Tibial nerve (tissue), 4 donors: Measurements from ENCODE around the gene CYTH3. TPM values are rescaled to one million over a fixed set of nuclear protein-coding genes. Genes with fewer than 3 reads are reported as not detected.

ENCODE experiments used
- DNase-seq, 2 donors: peaks; one replicate each; pipeline ENCODE4 v3.0.0-alpha.2; 2019; ENCODE audit warnings: low spot score in 2 of 2
- H3K27ac ChIP-seq, 4 donors: fragments of 200-600 bp; sonication (generic) in 3 of 4; one replicate each; pipeline ENCODE4 v1.5.1; 2017 to 2019; ENCODE audit warnings: mild to moderate bottlenecking in 1 of 4
- H3K27me3 ChIP-seq, 2 donors: fragments of 200-600 bp; sonication (generic) in 1 of 2; one replicate each; pipeline versions ENCODE4 v1.5.1 to v1.6.0; 2017 to 2019
- H3K36me3 ChIP-seq, 3 donors: fragments of 200-600 bp; sonication (generic); one replicate each; pipeline ENCODE4 v1.5.1; 2018 to 2019
- H3K4me1 ChIP-seq, 4 donors: fragments of 200-600 bp; sonication (generic) in 3 of 4; one replicate each; pipeline ENCODE4 v1.5.1; 2017 to 2019
- H3K4me3 ChIP-seq, 4 donors: fragments of 200-600 bp; sonication (generic) in 3 of 4; one replicate each; pipeline ENCODE4 v1.5.1; 2017 to 2019; ENCODE audit warnings: mild to moderate bottlenecking in 1 of 4, moderate library complexity in 1 of 4
- H3K9me3 ChIP-seq, 4 donors: fragments of 200-600 bp; sonication (generic) in 3 of 4; one replicate each; pipeline ENCODE4 v1.5.1; 2017 to 2019
- EP300 ChIP-seq, 2 donors: sonication (generic); formaldehyde crosslinking; IDR thresholded peaks; one replicate each; pipeline ENCODE4 v1.6.1; 2017; ENCODE audit warnings: antibody characterized with exemption in 2 of 2, mild to moderate bottlenecking in 1 of 2
- POLR2A ChIP-seq, 2 donors: fragments of 450-650 bp; IDR thresholded peaks; one replicate each; pipeline ENCODE4 v1.6.1; 2017; ENCODE audit warnings: antibody characterized with exemption in 2 of 2, mild to moderate bottlenecking in 2 of 2, moderate library complexity in 2 of 2
- WGBS, 2 donors: methylation state at CpG; one replicate each; pipeline ENCODE4 v1.1.5; 2018; 5-methylcytosine and 5-hydroxymethylcytosine counted together
- total RNA-seq, 4 donors: library from RNA; depleted of rRNA; stranded (reverse); fragments of >200 nt; gene quantifications; one replicate each; pipeline ENCODE4 v1.1.0, GENCODE V29; 2016
- TF ChIP-seq, protein P1 (sequence below), 5 experiments: fragments of 200-600 bp in 3 of 5; fragments of 450-650 bp in 2 of 5; sonication (generic) in 3 of 5; IDR thresholded peaks; one replicate each; pipeline ENCODE4 v1.5.1; 2016 to 2019; ENCODE audit warnings: antibody characterized with exemption in 5 of 5, mild to moderate bottlenecking in 3 of 5, moderate library complexity in 2 of 5

CYTH3 gene
- total RNA-seq, 4 donors from 2014 or later = 49.2 to 61.2 (median 53.2) TPM

DNA sequence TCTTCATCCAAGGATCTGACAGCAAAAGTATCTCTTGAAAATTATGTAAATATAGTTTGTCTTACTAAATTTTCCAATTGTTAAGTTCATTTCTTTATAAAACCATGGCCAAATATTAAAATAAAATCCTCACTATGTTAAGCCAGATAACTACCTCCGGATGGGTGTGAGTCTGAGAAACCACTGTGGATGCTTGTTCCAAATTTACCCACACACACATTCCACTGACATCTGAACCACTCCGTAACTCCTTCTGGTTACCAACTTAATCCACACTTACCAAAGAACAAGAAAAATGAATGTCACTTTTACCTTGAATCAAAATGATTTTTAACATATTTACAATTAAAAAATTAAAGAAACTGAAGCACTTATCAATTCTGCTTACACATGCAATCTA lies 19.7 kb downstream of the CYTH3 start:
- Histone ChIP-seq H3K36me3 (no peaks in the 10 kb centered on the region), H3K27ac (peak overlapping the region in 2 of 4 donors; percentile 55 to 91), H3K4me1 (peaks cover 0 to 97% (median 46%) of the 10 kb centered on the region in 4 donors), H3K4me3 (no peak overlapping the region), H3K9me3 (no peaks in the 10 kb centered on the region), H3K27me3 (no peaks in the 10 kb centered on the region)
- TF ChIP-seq EP300 (IDR thresholded peaks at IDR 0.05) (no peak), POLR2A (IDR thresholded peaks at IDR 0.05) (no peak)
- TF ChIP-seq, protein P1, sequence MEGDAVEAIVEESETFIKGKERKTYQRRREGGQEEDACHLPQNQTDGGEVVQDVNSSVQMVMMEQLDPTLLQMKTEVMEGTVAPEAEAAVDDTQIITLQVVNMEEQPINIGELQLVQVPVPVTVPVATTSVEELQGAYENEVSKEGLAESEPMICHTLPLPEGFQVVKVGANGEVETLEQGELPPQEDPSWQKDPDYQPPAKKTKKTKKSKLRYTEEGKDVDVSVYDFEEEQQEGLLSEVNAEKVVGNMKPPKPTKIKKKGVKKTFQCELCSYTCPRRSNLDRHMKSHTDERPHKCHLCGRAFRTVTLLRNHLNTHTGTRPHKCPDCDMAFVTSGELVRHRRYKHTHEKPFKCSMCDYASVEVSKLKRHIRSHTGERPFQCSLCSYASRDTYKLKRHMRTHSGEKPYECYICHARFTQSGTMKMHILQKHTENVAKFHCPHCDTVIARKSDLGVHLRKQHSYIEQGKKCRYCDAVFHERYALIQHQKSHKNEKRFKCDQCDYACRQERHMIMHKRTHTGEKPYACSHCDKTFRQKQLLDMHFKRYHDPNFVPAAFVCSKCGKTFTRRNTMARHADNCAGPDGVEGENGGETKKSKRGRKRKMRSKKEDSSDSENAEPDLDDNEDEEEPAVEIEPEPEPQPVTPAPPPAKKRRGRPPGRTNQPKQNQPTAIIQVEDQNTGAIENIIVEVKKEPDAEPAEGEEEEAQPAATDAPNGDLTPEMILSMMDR (IDR thresholded peaks at IDR 0.05) = no peak
- WGBS, 2 donors = 19 to 27% methylated on average over 2 of the region's 2 CpGs
- no peak for DNase-seq

DNA sequence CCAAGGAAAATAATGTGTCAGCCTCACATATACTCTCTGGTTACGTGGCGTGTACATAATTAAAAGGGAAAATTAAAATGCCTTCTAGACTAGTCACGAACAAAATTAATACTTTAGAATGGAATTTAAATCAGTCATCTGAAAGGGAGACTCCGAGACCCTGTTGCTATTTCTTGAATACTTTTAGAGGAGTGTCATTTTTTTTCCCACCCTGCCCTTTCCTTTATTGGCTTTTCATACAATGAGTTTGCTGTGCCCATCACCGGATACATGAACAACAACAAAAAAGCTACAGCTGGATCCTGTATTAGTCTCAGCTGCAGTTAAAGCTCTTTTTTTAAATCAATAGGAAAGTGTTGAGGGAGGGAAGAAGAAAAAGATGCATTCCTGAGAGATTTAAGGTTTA lies 20.1 kb downstream of the CYTH3 start:
- H3K4me3 ChIP-seq = no peak overlapping the region
- H3K27ac ChIP-seq = peak overlapping the region in 2 of 4 donors; percentile 41 to 55
- no peaks in the 10 kb centered on the region for H3K27me3 ChIP-seq
- TF ChIP-seq, protein P1 (IDR thresholded peaks at IDR 0.05) = no peak
- TF ChIP-seq POLR2A (IDR thresholded peaks at IDR 0.05) (no peak), EP300 (IDR thresholded peaks at IDR 0.05) (no peak)
- 14 to 26% methylated on average over 5 of the region's 5 CpGs for WGBS, 2 donors
- H3K4me1 ChIP-seq = peaks cover 0 to 97% (median 44%) of the 10 kb centered on the region in 4 donors
- H3K36me3 ChIP-seq = no peaks in the 10 kb centered on the region
- DNase-seq = no peak
- H3K9me3 ChIP-seq = no peaks in the 10 kb centered on the region

DNA sequence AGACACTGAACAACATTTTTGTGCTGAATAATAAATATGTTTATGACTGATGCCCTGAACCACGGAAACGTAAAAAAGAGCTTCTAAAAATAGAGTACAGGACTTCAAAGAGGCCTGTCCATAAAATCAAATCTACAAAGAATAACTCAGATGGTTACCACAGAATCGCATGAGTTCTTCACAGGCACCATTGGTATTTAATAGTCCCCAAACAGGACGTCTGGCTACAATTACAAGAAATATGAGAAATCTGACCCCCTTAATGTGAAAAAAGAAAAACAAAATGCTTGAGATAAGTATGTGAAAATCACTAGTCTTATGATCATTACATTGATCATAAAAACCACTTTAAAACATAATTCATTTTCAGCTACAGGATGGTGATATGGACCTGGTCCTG lies 20.8 kb downstream of the CYTH3 start:
- DNase-seq = no peak
- H3K4me3 ChIP-seq = no peak overlapping the region
- no peaks in the 10 kb centered on the region for H3K9me3 ChIP-seq
- no peaks in the 10 kb centered on the region for H3K27me3 ChIP-seq
- H3K27ac ChIP-seq = peak overlapping the region in 2 of 4 donors; percentile 41 to 55
- TF ChIP-seq EP300 (IDR thresholded peaks at IDR 0.05) (no peak), POLR2A (IDR thresholded peaks at IDR 0.05) (no peak)
- TF ChIP-seq, protein P1 (IDR thresholded peaks at IDR 0.05) = no peak
- WGBS, 2 donors = 21 to 22% methylated on average over 4 of the region's 4 CpGs
- peaks cover 0 to 97% (median 41%) of the 10 kb centered on the region in 4 donors for H3K4me1 ChIP-seq
- H3K36me3 ChIP-seq = no peaks in the 10 kb centered on the region

DNA sequence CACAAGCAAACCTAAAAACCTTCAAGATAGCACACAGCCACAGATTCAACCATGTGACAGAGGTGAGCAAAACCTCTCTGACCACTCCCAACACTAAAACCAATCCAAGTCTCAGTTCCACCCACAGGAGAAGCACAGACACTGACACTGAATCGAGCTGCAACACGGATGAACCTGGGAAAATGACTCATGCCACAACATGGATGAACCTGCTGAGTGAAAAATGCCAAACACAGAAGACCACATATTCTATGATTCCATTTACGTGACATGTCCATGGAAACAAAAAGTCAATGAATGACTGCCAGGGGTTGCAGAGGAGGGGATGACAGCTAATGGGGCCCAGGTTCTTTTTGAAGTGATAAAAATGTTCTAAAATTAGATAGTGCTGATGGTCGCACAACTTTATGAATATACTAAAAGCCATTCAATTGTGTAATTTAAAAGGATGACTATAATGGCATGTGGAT lies 22.0 kb downstream of the CYTH3 start:
- Histone ChIP-seq H3K27ac (peak overlapping the region in 1 of 4 donors; percentile 41), H3K4me3 (no peak overlapping the region), H3K36me3 (no peaks in the 10 kb centered on the region), H3K4me1 (peaks cover 0 to 97% (median 32%) of the 10 kb centered on the region in 4 donors), H3K27me3 (no peaks in the 10 kb centered on the region), H3K9me3 (no peaks in the 10 kb centered on the region)
- no peak for TF ChIP-seq EP300 (IDR thresholded peaks at IDR 0.05)
- no peak for TF ChIP-seq POLR2A (IDR thresholded peaks at IDR 0.05)
- TF ChIP-seq, protein P1 (IDR thresholded peaks at IDR 0.05) = no peak
- WGBS, 2 donors = 76 to 84% methylated on average over 4 of the region's 4 CpGs
- no peak for DNase-seq

- Histone ChIP-seq H3K27ac (peak overlapping the region in 1 of 4 donors; percentile 11), H3K36me3 (no peaks in the 10 kb centered on the region), H3K9me3 (no peaks in the 10 kb centered on the region), H3K4me1 (peaks cover 0 to 86% (median 22%) of the 10 kb centered on the region in 4 donors), H3K27me3 (no peaks in the 10 kb centered on the region), H3K4me3 (no peak overlapping the region)
- 95% methylated on average over 4 of the region's 4 CpGs for WGBS, 2 donors
- no peak for DNase-seq
- no peak for TF ChIP-seq POLR2A (IDR thresholded peaks at IDR 0.05)
- TF ChIP-seq, protein P1 (IDR thresholded peaks at IDR 0.05) = no peak
- no peak for TF ChIP-seq EP300 (IDR thresholded peaks at IDR 0.05)
Observed at GRCh38 chr7:6249043-6249442, 23.4 kb downstream of the CYTH3 start.
